HG03108 (cell line): Measurements from ENCODE around the gene WDFY2.
A peak's percentile ranks its signal among the peaks of the same experiment; 100 is the strongest.
"Not testable (repeated sequence)": the region's sequence is repeated elsewhere in the genome, so short reads cannot be mapped to it uniquely, and the experiment has no call there.

Source experiments
- ATAC-seq: cut with Tn5 transposase; IDR thresholded peaks from one replicate; pipeline ENCODE4 v1.9.1; 2021; ENCODE audit warnings: moderate library complexity; ENCODE audit not compliant: unreplicated experiment

WDFY2 gene

DNA sequence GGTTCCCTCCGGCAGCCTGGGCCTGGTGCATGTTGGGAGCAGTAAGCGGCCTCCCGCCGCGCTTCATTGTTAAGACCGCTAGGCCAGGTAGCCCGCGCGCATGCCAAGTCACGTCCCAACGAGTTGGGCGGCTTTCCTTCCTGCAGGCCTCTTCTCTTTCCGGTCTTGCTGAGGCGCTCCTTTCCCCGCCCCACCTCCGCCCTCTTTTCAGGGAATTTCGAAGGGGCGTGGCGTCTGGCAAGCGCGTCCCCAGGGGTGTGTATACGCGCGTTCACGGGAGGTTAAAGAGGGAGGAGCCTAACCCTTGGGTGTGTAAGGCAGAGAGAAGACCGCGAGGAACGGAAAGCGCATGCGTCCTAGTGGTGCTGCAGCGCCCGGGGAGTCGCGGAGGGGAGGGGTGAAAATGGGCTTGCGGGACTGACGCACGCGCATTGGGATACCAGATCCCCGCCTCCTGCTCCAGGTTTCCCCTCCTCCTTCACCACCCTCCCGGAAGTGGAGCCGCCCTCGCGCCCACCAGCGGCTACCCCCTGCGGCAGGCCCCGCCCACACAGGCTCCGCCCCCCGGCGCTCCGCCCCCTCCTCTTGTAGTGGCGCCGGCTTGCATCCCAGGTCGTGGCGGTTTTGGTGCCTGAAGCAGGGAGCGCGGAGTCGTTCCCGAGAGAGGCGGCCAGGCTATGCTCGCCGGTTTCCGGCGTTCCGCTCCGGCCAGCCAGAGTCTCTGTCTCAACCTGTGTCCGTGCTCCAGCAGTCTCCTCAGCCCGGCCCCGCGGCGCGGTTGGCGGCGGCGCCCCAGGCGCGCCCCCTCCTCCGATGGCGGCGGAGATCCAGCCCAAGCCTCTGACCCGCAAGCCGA is at the start of gene WDFY2:
Gene WDFY2 (plus strand): TSS at position 588 of the 856 bp plus-strand sequence. CDS start 226 bp downstream, at position 814.
- peak; percentile 69 for ATAC-seq

GRCh38 chr13:51538591-51539179 is 45.6 kb upstream of the WDFY2 start:
- no peak for ATAC-seq

GRCh38 chr13:51539887-51540286 is 44.4 kb upstream of the WDFY2 start:
- no peak for ATAC-seq

- no peak for ATAC-seq
Observed at GRCh38 chr13:51541037-51541436, 43.2 kb upstream of the WDFY2 start.

- ATAC-seq: no peak
Observed at GRCh38 chr13:51541809-51542258, 42.4 kb upstream of the WDFY2 start.

DNA sequence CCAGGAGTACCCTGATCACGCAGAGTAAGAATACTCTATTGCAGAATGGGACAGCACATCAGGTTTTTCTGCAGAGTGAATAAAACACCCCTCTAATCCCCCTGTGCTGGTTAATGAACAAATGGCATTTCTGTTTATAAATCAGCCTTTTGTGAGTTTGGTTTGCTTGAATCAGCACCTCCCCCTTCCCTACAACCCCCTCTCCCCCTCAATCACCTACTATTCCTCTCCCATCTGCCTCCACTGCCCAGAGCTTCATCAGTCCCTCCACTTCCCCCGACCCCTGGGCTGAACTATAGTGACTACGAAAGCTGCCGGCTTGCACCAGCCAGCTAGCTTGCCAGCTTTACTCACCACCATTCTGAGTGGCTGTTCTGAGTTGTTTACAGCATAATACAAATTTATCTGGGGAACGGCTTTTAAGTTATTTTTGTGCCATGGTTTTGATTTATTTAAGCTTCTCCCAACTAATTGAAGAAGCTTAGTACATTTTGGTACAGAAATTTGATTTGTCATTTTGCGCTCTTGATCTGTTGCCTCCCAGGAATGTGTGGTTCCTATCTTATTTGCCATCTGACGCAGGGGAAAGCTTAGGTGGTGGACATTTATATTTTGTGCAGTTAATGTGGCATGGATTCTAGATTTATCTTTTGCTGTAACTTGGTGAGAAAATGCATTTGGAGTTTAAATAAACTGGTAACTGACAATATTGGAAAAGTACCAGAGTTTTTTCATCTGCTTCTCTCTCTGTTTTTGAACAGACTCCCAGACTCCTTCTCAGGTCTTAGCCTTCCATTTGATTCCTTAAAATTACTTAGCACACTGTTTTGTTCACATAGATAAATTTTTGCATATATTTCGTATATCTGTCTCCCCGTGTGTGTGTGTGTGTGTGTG is 41.7 kb upstream of the WDFY2 start:
- ATAC-seq: no peak

DNA sequence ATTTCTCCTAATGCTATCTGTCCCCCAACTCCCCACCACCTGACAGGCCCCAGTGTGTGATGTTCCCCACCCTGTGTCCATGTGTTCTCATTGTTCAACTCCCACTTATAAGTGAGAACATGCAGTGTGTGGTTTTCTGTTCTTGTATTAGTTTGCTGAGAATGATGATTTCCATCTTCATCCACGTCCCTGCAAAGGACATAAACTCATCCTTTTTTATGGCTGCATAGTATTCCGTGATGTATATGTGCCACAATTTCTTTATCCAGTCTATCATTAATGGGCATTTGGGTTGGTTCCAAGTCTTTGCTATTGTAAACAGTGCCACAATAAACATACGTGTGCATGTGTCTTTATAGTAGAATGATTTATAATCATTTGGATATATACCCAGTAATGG is 38.8 kb upstream of the WDFY2 start:
- ATAC-seq: not testable (repeated sequence)

DNA sequence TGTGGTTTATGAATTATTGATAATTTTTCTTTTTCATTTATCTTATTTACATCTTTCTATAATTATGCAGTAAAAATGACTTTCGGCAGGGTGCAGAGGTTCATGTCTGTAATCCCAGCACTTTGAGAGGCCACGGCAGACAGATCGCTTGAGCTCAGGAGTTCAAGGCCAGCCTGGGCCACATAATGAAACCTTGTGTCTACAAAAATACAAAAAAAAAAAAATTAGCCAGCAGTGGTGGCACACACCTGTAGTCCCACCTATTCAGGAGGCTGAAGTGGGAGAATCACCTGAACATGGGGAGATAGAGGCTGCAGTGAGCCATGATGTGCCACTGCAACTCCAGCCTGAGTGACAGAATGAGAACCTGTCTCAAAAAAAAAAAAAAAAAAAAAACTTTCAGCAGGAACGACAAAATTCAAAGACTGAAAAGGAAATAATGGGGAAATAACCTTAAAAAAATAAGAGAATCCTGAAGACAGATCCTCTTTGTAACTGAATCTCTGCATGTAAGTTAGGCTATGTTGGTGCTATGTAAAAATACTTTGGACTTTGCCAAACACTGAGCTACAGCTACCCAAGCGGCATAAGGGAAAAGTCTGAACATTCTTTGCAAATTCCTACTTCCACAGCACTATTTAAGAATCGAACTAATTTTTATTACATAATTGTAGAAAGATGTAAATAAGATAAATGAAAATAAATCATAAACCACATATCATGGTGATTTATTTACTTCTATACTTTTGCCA is 36.7 kb upstream of the WDFY2 start:
- ATAC-seq: no peak

GRCh38 chr13:51549050-51549449 is 35.2 kb upstream of the WDFY2 start:
- no peak for ATAC-seq

- ATAC-seq: no peak
Observed at GRCh38 chr13:51549593-51549992, 34.7 kb upstream of the WDFY2 start.

DNA sequence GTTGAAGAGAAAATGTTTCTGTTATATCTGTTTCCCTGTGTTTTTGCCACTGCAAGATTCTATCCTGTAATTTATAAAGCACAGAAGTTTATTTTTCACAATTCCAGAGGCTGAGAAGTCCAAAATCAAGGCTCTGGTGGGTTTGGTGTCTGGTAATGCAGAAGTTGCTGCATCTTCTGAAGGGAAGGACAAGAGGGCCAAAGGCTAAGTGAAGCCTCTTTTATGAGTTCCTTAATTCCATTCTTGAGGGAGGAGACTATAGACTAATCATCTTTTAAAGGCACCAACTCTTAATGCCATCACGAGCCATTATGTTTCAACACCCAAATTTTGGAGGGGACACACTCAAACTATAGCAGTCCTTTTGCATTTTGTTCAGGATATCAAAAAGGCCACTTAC is 34.1 kb upstream of the WDFY2 start:
- no peak for ATAC-seq

DNA sequence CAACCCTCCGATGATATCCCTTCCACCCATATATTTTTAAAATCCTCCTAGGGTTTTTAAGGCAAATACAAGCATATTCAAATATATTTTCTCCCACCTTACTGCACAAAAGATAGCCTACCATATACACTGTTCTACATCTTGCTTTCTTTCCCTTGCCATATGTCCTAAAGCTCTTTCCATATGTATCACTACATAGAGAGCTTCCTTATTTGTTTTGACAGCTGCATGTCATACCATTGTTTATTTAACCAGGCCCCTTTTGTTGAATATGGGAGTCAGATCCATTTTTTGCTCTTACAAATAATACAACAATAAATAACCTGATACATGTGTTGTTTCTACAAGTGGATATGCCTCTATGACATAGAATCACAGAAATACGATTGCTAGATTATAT is 32.8 kb upstream of the WDFY2 start:
- ATAC-seq: no peak

DNA sequence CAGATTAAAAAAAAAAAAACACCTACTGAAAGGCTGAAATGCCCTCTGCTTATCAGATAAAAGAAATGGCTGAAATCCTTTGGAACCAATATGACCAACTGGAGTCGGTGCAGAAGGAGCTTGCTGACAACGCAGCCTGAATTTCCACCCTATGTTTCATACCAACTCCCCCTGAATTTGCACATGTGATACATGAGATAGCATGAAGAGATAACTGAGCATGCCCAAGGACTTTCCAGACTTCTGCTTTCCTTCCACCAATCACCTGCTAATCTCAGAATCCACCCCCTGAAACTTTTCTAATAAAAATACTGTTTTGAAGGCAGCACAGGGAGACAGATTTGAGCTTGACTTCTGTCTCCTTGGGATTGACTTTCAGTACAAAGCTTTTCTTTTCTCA is 32.2 kb upstream of the WDFY2 start:
- ATAC-seq: no peak

GRCh38 chr13:51553531-51553930 is 30.7 kb upstream of the WDFY2 start:
- ATAC-seq: no peak

DNA sequence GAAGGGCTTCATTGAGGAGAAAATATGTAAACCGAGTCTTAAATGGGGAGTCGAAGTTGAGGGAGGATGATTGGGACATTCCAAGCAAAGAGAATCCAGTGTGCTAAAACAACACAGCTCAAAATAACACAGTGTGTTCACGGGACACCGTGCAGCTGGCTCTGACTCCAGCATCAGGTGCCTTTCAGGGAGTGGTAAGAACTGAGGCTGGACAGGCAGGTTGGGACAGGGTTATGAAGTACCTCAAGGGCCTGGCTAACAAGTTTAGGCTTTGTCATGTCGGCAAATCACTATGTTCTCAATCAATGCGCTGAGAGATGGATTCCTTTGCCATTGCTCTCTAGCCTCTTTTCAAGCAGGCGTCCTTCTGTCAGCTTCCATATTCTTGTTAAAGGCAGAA is 27.5 kb upstream of the WDFY2 start:
- no peak for ATAC-seq

- ATAC-seq: no peak
Observed at GRCh38 chr13:51557438-51557837, 26.8 kb upstream of the WDFY2 start.

GRCh38 chr13:51557875-51558612 is 26.2 kb upstream of the WDFY2 start:
- no peak for ATAC-seq

DNA sequence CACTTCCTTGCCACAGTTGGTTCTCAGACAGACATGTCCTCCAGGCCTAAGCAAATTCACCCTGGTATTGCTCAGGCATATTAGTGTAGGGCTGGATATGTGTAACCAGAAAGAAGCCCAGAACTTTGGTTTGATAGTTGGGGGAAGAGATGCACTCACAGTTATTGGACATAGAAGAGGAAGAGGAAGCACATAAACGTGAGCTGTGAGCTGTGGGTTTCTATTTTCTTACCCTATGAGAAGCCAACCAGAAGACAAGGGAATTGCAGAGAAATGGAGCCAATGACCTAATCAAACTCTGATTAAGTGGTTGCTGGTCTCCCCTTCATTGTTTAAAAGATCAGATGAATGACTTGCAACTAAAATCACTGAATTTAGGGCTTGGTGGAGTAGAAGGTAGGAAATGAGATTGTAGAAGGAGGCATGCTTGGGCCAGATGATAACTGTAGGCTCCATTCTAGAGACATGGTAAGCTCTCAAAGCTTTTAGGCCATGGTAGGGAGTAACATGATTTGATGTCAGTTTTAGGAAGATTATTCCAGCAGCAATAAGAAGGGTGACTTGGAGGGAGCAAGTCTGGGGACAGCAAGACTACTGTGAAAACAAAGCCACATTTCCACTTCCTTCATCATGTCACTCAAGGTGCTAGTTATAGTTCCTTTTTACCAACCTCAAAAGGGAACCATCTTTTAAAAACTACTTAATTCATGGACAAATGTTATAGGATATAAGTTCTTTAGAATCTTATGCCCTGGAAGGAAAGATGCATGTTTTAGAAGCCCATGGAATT is 24.1 kb upstream of the WDFY2 start:
- ATAC-seq: no peak

- peak; percentile 83 for ATAC-seq
Observed at GRCh38 chr13:51562011-51562671, 22.1 kb upstream of the WDFY2 start.
